ENCODE measurements around the gene YWHAB.
"Not testable (repeated sequence)": the region's sequence is repeated elsewhere in the genome, so short reads cannot be mapped to it uniquely, and the experiment has no call there.

YWHAB gene

DNA sequence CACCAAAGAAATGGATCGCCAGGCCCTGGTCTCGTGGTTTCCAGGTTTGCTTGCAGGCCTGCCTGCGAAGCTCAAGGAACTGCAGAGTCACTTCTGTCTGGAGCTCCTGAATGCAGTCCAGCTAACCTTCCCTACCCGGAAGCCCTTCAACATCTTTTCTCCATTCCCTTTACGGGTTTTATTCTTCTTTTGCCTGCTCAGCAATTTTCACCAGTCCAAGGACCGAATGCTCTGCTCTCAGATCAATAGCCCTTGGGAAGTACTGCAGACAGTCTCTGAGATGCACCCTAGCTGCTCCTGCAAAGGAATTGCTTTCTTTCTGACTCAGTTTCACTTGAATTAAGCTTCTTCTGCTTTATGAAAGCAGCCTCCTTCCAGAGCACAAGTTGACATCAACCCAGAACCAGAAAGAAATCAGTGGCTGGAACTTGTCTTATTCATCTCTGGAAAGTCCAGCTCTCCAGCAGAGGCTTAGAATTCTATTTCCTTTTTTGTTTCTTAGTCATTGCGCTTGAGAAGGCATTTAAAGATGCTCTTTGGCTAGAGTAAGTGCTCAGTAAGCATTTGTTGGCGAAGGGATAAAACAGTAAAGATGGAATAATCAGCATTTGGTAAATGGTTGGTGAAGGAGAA lies 18.7 kb upstream of the YWHAB start:
- no peak for DNase-seq (ENCODE audit: low read depth in 2 of 2)

DNA sequence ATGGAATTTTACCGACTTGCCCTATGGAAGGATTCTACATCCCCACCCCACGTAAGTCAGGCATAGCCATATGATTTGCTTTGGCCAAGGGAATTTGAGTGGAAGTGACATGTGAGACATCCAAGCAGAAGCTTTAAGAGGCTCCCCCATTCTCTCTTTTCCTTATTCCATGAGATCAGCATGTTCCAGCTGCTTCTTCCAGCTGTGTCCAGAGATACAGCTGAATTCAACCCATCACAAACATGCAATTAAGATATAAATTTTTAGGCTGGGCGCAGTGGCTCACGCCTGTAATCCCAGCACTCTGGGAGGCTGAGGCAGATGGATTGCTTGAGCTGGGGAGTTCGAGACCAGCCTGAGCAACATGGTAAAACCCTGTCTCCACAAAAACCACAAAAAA lies 16.0 kb upstream of the YWHAB start:
- DNase-seq (ENCODE audit: low read depth in 2 of 2): no peak

DNA sequence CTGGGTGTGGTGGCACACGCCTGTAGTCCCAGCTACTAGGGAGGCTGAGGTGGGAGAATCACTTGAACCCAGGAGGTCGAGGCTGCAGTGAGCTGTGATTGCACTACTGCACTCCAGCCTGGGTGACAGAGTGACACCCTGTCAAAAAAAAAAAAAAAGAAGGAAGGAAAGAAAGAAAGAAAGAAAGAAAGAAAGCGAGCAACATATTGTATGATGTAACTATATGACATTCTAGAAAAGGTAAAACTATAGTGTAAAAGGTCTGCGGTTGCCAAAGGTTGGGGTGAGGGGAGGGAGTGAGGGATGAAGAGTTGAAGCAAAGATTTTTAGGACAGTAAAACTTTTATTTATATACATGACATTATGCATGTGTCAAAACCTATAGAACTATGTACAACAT lies 3.1 kb upstream of the YWHAB start:
- not testable (repeated sequence) for DNase-seq (ENCODE audit: low read depth in 2 of 2)

DNA sequence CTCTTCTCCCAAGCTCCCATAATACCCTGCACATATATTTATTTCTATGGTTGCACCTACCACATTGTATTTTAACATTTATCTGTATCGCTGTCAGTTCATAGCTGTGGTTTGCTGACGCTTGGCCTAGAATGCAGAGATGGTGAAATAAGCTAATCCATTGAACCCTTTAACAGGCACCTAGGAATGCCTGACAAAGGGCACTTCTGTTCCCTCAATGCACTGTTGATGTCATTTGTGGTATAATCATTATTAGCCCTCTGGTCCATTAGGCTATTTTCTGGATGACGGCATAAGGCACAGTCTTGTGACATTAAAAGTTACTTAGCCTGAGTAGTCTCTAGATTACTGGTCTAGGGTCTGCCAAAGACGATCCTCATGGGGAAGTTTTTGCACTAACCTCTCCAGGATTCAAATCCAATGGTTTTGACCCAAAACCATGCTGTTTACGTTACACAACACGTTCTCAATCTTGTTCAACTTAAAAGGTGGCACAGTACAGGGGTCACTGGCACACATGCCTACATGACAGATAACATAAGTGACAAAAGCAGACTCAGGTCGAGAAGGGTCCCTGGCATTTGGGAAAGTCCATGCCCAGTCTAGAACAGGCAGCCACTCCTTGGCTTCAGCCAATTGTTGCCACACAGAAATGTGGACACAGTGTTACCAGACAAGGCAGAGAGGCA lies 2.1 kb upstream of the YWHAB start:
- DNase-seq (ENCODE audit: low read depth in 2 of 2): no peak

DNA sequence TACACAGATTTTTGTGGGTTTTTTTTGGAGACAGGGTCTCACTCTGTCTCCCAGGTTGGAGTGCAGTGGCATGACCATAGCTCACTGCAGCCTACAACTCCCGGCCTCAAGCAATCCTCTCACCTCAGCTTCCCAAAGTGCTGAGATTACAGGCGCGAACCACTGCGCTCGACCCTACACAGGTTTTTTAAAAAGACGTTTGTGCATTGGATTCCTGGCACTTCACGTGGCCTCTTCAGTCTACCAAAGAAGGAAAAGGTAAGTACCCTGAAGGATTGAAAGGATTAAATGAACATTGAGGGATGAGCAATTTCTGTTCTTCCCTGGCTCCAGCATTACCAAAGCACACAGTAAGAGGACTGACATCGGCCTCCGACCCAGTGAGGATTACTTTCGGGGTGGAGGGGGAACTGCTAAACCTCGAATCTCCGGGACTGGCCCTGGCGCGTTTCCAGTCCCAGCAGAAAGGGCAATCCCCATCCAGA lies 556 bp upstream of the YWHAB start:
- DNase-seq (ENCODE audit: low read depth in 2 of 2): no peak

DNA sequence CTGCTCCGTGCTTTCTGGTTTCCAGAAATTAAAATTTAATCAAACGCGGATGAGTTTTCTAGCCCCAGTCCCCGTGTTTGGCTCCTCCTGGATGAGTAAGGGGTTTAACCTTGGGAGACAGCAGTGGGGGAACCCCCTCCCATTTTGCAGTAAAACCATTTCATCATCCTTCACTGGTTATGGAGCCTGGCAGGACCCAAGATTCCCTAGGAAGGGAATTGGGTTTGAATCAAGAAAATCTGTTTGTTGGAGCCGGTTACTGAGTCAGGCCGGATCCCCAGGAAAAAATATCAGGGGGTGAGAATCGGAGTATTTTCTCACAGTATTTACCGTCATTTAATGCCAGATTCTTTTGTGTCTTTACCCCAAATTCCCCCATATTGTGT lies 754 bp downstream of the YWHAB start:
- DNase-seq (ENCODE audit: low read depth in 2 of 2): no peak

DNA sequence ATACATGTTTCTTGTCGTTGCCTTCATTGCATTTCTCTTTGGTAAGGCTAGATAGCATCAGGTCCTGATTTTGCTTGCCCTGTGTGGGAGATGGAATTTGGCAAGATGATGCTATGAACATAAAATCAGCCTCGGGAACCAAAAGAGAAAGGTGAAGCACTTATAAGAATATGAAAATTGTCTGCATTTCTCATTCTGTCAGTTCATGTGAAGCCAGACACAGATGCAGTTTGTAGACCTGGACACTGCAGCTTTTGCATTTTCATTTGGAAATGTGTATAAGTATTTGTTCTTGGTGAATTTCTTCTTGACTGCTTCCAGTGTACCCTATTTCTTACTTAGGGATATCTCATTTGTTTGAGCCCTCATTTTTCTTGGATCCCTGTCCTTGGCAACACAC lies 1.3 kb downstream of the YWHAB start:
- no peak for DNase-seq (ENCODE audit: low read depth in 2 of 2)

DNA sequence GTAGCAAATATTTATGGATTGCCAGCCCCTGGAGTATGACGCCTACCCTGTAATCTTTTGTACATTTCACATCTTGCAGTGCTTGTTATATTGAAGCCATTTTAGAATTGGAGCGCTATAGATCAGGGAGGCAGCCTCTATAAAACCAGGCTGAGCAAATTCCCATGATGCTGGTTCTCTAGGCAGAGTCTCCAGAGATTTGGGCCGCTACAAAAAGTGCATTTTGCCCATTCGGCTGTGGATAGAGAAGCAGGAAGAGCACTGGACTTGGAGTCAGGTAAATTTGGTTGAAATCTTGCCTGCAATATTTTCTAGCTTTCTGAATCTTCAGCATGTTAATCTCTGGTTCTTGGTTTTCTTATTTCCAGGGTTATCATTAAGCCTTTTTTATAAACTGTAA lies 2.0 kb downstream of the YWHAB start:
- DNase-seq (ENCODE audit: low read depth in 2 of 2): no peak

DNA sequence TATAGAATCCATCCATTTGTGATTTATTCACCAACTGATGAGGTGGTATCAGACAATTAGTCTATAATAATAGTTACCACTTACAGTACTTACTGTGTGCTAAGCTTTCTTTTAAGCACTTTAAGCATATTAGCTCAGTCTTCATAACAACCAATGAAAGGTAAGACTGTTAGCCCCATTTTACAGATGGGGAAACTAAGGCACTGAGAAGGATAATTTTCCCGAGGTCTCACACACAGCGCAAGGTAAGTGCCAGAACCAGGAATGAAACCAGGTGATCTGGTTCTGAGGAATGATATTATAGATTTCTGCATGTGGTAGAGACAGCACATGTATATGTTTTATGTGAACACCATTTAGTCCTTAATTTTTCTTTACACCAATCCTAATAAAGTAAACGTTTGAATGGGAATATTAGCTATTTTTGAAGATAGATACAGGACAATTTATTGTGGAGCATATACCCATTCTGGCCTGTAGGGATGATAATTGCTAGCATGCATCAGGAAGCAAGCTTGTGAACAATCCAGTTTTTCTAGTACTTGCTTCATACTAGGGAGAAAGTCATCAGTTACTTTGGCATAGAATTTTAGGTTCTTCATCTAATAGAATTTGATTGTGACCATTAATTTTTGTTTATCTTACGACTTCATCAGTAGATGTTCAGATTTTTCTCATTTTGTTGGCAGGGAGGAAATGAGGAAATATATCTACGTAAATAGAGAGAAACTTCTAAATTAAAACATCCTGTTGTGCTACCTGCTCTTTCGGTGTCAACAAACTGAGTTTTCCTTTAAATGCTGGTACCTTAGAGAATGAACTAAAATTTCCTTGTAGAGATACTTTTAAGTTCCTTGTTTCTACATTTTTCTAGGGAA lies 3.0 kb downstream of the YWHAB start:
- DNase-seq (ENCODE audit: low read depth in 2 of 2): no peak

DNA sequence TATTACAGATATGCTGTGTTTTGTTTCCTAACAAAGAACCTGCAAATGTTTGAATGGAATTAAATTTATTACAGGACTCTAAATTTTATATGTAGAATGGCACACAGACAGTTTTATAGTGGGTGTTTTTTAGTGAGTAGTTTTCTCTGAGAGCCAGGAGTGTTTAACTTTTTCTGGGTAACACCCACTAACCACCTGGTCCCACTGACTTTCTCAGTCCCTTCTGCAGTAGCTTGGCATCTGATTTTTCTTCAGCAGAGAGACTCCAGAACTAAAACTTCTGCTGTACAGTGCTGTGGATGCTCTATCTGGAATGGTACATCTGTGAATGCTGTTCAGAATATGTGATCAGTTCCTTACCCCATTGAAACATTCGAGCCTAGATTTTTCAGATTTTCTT lies 6.3 kb downstream of the YWHAB start:
- no peak for DNase-seq (ENCODE audit: low read depth in 2 of 2)

DNA sequence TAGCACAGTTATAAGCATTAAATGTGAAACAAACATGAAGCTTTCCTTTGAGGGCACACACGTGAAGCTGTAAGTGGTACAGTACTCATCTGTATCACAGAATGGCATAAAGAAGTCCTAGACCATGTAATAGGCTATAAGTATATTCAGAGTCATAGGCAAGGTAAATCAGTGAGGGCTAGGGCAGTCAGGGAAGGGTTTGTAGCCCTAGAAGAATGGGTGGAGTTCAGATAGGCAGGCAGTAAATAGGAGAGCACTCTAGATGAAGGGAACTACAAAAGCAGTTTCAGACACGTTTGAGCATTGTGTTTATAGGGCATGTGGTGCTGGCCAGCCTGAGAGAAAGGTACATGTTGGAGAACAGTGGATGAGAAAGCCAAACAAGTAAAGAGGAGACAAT lies 9.5 kb downstream of the YWHAB start:
- no peak for DNase-seq (ENCODE audit: low read depth in 2 of 2)

DNA sequence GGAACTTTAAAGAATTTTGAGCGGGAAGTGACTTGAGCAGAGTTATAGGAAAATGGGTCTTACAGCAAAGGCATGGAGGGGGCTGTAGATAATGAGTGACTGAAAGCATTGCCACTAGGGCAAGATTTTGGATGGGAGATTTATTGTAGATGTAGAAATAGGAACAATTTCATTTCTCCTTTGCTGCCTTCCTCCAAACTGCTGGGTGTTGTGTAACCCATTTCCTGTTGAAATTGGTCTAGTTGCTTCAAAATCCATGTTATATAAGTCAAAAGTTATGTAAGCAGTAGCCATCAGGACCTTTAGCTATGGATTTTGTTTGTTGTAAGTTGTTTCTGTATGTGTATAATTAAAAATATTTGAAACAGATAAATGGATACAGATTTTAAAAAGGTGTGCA lies 11.1 kb downstream of the YWHAB start:
- DNase-seq (ENCODE audit: low read depth in 2 of 2): no peak

DNA sequence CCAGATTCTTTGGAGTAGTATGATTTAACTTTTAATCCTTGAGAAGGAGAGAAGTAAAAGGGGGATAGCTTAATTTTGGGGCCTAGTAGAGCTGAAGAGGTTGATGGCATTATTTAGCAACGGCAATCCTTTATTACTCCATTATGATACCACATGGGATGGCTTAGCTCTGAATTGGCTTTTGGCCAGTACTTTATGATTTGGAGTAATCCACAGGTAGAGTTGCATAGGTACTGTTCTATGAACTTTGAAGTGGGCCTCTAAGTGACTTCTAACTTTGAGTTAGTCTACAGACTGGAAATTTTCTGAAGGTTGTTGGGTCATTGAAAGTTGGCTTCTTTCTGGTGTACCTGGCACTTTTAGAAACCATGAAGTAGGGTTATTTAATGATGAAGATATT lies 11.6 kb downstream of the YWHAB start:
- no peak for DNase-seq (ENCODE audit: low read depth in 2 of 2)

DNA sequence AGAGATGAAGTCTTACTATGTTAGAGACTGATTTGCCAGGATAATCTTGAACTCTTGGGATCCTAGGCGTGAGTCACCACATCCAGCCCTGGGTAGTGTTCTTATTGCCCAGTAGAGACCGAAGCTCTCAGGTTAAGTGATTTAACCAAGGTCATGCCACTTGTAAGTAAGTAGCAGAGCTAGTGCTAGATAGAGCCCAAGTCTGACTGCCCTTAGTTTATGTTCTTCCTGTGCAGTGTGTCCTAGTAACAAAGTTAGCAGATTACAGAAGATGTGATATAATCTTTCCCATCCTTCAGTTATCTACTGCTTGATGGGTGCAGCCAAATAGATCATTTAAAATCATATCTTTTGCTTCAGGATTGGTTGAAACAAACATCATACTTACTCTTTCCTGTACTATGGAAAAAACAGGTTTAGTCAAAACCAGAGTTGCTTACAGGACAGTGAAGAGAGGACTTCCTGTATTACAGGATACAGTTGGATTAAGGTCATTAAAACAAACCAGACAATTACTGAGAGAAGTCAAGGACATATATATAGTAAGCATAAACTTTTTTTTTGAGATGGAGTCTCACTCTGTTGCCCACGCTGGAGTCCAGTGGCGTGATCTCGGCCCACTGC lies 14.8 kb downstream of the YWHAB start:
- no peak for DNase-seq (ENCODE audit: low read depth in 2 of 2)

DNA sequence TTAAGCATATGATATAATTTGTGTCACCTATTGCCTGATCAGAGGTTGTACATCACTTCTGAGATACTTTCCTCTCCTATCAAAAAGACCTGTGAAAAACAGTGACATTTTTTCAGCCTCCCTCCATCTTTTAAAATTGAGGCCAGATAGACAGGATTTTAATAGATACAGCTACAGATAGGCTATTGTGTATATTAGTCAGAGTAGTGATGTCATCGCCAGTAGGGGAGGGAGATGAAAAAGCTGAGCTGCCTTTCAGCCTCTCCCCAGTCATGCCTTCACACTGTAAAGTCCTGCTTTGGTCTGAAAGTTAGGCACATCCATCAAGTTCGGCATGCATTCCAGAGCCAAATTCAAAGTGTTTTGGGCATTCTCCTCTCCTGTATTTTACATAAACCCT lies 16.5 kb downstream of the YWHAB start:
- DNase-seq (ENCODE audit: low read depth in 2 of 2): no peak

DNA sequence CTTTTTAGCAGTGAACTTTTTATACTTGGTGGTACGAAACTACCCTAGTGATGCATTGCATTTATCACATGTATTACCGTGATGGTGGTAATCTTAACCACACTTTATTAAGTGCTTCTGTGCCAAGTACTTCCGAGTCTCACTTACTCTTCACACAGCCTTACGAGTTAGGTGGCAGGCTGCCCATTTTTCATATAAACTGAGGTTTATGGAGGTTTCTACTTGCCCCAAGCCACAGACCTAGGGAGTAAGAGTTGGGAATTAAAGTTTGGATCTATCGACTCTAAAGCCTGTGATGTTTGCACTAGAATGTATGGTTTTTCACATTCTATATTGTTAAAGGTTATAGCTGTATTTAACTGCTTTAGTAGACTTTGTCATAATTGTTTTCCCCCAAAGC lies 18.9 kb downstream of the YWHAB start:
- DNase-seq (ENCODE audit: low read depth in 2 of 2): no peak

DNA sequence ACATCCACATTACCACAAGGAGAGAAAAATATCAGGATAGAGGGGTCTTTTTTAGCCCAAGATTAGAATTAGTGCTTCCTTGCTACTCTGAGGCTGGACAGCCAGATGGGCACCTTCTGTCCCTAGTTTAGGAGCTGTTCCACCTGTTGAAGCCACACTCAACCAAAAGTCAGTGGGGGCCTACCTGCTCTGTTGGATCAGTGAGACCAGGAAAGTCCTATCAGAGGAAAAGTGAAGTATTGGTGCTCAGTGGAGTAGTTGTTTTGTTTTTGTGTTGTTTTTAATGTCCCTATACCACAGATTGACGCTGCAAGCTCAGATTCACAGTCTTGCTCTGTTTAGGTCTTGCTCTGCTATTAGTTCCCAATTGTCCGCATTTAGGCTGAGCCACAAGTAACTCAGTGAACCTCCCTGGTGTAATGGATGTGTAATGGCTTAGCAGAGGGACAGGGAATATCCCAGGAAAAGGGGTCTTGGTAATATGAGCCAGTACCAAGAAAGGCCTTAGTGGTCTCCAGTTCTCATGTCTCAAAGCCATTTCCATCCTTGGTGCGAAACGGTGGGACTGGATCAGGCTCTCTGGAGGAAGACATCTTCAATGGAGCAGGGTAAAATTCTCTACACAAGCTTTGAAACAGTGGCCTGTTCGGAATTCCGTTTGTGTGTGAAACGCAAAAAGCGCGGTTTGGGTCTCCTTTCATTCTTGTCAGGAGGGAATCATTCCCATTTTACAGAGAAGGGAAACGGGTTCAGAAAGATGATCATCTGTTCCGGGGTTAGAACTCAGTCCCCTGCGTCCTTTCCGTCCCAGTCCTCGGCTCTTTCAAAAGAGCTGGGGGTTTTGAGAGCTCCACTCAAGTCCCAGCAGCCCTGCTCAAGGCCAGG lies 23.7 kb downstream of the YWHAB start:
- no peak for DNase-seq (ENCODE audit: low read depth in 2 of 2)

DNA sequence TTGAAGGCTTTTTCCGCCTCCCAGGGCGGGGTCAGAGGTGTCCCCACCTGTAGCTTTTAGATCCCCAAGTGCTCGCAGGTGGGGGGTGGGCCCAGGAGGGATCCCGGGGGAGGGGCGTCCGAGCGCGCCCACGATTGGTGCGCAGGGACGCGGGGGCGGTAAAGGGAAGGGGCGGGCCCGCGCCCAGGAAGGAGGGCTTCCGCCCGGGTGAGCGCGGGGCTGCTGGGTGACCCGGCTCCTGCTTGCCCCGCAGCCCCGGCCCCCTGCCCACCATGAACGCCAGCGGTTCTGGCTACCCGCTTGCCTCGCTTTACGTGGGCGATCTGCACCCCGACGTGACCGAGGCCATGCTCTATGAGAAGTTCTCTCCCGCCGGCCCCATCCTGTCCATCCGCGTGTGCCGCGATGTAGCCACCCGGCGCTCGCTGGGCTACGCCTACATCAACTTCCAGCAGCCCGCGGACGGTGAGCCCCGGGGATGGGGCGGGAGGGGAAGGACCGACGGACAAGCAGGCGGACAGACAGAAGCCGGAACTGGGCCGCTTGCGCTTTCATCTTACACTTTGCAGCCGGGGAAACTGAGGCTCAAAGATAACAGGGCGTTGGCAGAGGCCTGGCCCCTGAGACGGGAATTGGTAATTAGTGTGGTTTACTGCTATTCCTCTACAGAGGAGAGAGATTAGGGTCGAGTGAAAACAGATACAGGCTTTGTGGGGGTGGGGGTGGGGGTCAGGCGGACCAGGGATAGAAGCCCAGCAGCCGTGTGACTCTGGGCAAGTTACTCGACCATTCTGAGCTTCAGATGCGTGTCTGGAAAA lies 24.6 kb downstream of the YWHAB start, which contains the start of gene PABPC1L:
PABPC1L (plus strand) TSS at position 189 of the 818 bp plus-strand sequence; CDS start at position 273, 84 bp downstream.
- no peak for DNase-seq (ENCODE audit: low read depth in 2 of 2)

DNA sequence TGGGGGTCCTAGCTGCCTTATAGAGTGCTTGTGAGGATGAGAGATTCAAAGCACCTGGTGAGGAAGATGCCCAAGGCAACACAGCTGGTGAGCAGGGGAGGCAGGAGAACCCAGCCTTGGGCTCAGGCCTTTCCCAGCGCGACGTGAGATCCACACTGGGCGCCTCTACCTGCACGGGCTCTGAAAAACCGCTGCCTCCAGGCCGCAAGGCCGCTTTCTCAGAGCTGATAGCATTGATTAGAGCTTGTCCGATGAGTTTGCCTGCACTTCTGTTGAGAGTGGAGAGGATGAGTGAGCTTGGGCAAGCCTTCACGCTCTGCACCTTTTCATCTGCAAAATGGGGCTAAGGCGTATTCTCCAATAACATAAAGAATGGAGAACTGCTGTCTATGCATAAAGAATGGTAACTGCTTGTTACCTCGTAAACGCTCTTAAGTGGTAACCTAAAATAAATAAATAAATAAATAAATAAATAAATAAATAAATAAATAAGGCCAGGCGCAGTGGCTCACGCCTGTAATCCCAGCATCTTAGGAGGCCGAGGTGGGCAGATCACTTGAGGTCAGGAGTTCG lies 25.3 kb downstream of the YWHAB start:
- no peak for DNase-seq (ENCODE audit: low read depth in 2 of 2)
